ENCODE results near the gene PAIP1.

DNA sequence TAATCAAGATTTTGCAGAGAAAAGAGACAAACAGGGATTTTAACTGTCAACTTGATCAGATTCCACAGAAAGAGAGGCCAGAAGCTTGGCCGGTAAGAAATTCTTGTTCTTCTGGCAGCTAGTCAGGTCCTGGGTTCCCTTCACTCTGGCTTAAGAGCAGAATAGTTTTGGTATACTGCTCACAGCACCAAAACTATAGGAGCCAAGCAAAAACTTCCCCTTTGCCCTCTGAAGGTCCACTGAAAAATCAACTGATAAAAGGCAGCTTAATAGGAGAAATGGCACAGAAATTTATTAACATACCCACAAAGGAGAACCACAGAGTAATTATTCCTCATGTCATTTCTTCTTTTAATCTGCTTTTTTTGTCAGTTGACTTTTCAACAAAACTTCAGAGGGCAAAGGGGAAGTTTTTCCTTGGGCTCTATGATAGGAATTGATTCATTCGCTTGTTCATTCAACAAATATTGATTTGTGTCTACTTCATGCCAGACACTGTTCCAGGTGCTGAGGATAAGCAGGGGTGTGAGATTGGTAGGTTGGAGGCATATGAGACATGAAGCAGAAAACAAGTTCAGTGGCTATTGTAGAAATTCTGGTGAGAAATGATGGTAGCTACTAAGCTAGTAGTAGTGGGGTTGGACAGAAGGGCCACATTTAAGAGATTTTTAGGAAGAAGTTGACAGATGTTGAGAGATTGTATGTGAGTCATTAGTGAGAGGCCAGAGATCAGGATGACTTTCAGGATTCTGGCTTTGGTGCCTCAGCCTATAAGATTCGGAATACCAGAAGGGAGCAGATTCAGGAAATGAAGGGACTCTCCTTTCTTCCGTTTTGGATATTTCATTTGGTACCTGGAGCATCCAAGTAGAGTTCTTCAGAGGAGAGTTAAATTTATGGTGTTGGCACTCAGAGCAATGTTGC, 25.5 kb upstream of the PAIP1 start:
- TF ChIP-seq, protein P1, sequence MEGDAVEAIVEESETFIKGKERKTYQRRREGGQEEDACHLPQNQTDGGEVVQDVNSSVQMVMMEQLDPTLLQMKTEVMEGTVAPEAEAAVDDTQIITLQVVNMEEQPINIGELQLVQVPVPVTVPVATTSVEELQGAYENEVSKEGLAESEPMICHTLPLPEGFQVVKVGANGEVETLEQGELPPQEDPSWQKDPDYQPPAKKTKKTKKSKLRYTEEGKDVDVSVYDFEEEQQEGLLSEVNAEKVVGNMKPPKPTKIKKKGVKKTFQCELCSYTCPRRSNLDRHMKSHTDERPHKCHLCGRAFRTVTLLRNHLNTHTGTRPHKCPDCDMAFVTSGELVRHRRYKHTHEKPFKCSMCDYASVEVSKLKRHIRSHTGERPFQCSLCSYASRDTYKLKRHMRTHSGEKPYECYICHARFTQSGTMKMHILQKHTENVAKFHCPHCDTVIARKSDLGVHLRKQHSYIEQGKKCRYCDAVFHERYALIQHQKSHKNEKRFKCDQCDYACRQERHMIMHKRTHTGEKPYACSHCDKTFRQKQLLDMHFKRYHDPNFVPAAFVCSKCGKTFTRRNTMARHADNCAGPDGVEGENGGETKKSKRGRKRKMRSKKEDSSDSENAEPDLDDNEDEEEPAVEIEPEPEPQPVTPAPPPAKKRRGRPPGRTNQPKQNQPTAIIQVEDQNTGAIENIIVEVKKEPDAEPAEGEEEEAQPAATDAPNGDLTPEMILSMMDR (IDR thresholded peaks at IDR 0.05; ENCODE audit: insufficient read depth, low read depth, low read length), result no peak
- no peak for TF ChIP-seq EZH2 (IDR thresholded peaks at IDR 0.05; ENCODE audit: insufficient read depth, low read length)

Data from astrocyte (in vitro differentiated cells and primary cell).